AG09309 (cell line): Measurements from ENCODE around the gene HRH3.

ENCODE experiments used
- DNase-seq: peaks from one replicate; pipeline ENCODE4 v3.0.0-alpha.2; 2010; ENCODE audit warnings: low read depth
- H3K4me3 ChIP-seq: 2 replicates; pipeline ENCODE4 v1.5.1; 2011; ENCODE audit warnings: mild to moderate bottlenecking, low read depth, low read length, moderate library complexity; ENCODE audit not compliant: control insufficient read depth
- CTCF ChIP-seq: IDR thresholded peaks from 2 replicates; pipeline ENCODE4 v1.5.1; 2011; ENCODE audit warnings: mild to moderate bottlenecking, low read depth, low read length, inconsistent platforms; ENCODE audit not compliant: insufficient read depth, control insufficient read depth; ENCODE audit errors: missing control alignments

Gene HRH3

GRCh38 chr20:62224113-62224855 lies 4.2 kb upstream of the HRH3 start:
- no peak overlapping the region for H3K4me3 ChIP-seq
- no peak for TF ChIP-seq CTCF
- no peak for DNase-seq

- no peak overlapping the region for H3K4me3 ChIP-seq
- TF ChIP-seq CTCF, result no peak
- no peak for DNase-seq
Measured at GRCh38 chr20:62223571-62223970, 3.5 kb upstream of the HRH3 start.

- no peak for TF ChIP-seq CTCF
- DNase-seq, result no peak
- H3K4me3 ChIP-seq, result no peak overlapping the region
Measured at GRCh38 chr20:62222972-62223371, 2.9 kb upstream of the HRH3 start.

- TF ChIP-seq CTCF, result no peak
- no peak for DNase-seq
- no peak overlapping the region for H3K4me3 ChIP-seq
Measured at GRCh38 chr20:62222266-62222850, 2.3 kb upstream of the HRH3 start.

- no peak overlapping the region for H3K4me3 ChIP-seq
- no peak for TF ChIP-seq CTCF
- DNase-seq, result no peak
Measured at GRCh38 chr20:62220666-62221568, 839 bp upstream of the HRH3 start.

GRCh38 chr20:62219101-62219991 lies 732 bp downstream of the HRH3 start:
- no peak overlapping the region for H3K4me3 ChIP-seq
- DNase-seq, result no peak
- no peak for TF ChIP-seq CTCF
